HepG2 (cell line): Measurements from ENCODE around the gene MSL2. TPM values are rescaled to one million over a fixed set of nuclear protein-coding genes. Genes with fewer than 3 reads are reported as not detected.

Experiments used
- ATAC-seq: fragments of 200-7000 bp; cut with Tn5 transposase; 3 replicates; pipeline ENCODE4 v1.9.1; 2020; ENCODE audit warnings: mild to moderate bottlenecking, moderate library complexity
- BruUV-seq: library from RNA; stranded (reverse); fragments of 400-500 nt; replicated peaks from 2 replicates; lab custom pipeline; 2021; lab: Mats Ljungman, UMichigan
- CTCF ChIA-PET: fragments of 300-600 bp; formaldehyde crosslinking; extraction: SDS; loops from one replicate; lab custom pipeline; 2021; ENCODE audit warnings: low total read pairs, inconsistent platforms, low intra/inter-chr PET ratio; lab: Yijun Ruan, JAX
- POLR2A ChIA-PET: fragments of 350-600 bp; sonication (Branson Sonifier 250); formaldehyde crosslinking; loops from one replicate; lab custom pipeline; 2020; ENCODE audit warnings: antibody characterized with exemption, inconsistent platforms; lab: Yijun Ruan, JAX
- DNase-seq: peaks from one replicate; pipeline ENCODE4 v3.0.0-alpha.2; 2015; ENCODE audit warnings: low spot score
- FAIRE-seq: peaks from 3 replicates; lab custom pipeline; 2011; peaks lifted over from hg19 to GRCh38; lab: Jason Lieb, UNC
- H2AFZ ChIP-seq: one replicate; pipeline ENCODE4 v1.6.1; 2011; ENCODE audit warnings: low read length, inconsistent platforms
- H3K27ac ChIP-seq: fragments of 300-600 bp; 3 replicates; pipeline ENCODE4 v1.8.0; 2011; ENCODE audit warnings: mixed run types, mild to moderate bottlenecking, mixed read lengths, low read length, inconsistent platforms; ENCODE audit not compliant: insufficient read depth; ENCODE audit errors: extremely low read length
- H3K27me3 ChIP-seq, 2 experiments: fragments of 200-600 bp in 1 of 2; 2 replicates in 1 of 2; 3 replicates in 1 of 2; pipeline versions ENCODE4 v1.6.0 to v1.8.0; 2011; ENCODE audit warnings: low read length in 2 of 2, mild to moderate bottlenecking in 2 of 2, moderate library complexity in 2 of 2, inconsistent platforms in 1 of 2; ENCODE audit not compliant: insufficient read depth in 2 of 2, control insufficient read depth in 1 of 2
- H3K36me3 ChIP-seq, 2 experiments: fragments of 200-600 bp in 1 of 2; replicated peaks in 1 of 2; 2 replicates in 1 of 2; 3 replicates in 1 of 2; pipeline versions ENCODE4 v1.5.1 to v1.8.0; 2011; ENCODE audit warnings: low read length in 2 of 2, inconsistent platforms in 1 of 2; ENCODE audit not compliant: insufficient read depth in 2 of 2, control insufficient read depth in 1 of 2
- H3K4me1 ChIP-seq: 2 replicates; pipeline ENCODE4 v1.5.1; 2012; ENCODE audit warnings: low read length, inconsistent platforms; ENCODE audit not compliant: insufficient read depth
- H3K4me2 ChIP-seq: 2 replicates; pipeline ENCODE4 v1.6.0; 2011; ENCODE audit warnings: low read depth, low read length, inconsistent platforms
- H3K4me3 ChIP-seq, 3 experiments: fragments of 200-600 bp in 1 of 3; sonication (generic), shearing (Covaris generic) in 1 of 3; replicated peaks in 1 of 3; 2 replicates each; pipeline ENCODE4 v1.5.1; 2011 to 2016; ENCODE audit warnings: low read length in 3 of 3, inconsistent platforms in 2 of 3, low read depth in 2 of 3, mild to moderate bottlenecking in 2 of 3, control low read depth in 1 of 3, mixed read lengths in 1 of 3; ENCODE audit not compliant: insufficient read depth in 1 of 3
- H3K79me2 ChIP-seq: one replicate; pipeline ENCODE4 v1.6.1; 2011; ENCODE audit warnings: low read length, inconsistent platforms; ENCODE audit not compliant: insufficient read depth
- H3K9ac ChIP-seq: 2 replicates; pipeline ENCODE4 v1.6.0; 2011; ENCODE audit warnings: mild to moderate bottlenecking, low read depth, low read length, inconsistent platforms; ENCODE audit not compliant: insufficient read depth
- H3K9me3 ChIP-seq: 2 replicates; pipeline ENCODE4 v1.5.1; 2012; ENCODE audit warnings: mild to moderate bottlenecking, low read length
- H4K20me1 ChIP-seq: 2 replicates; pipeline ENCODE4 v1.6.0; 2011; ENCODE audit warnings: inconsistent platforms, mild to moderate bottlenecking, low read length, moderate library complexity; ENCODE audit not compliant: insufficient read depth
- FOXA1 ChIP-seq, 2 experiments: fragments of 450-650 bp in 1 of 2; sonication (generic) in 1 of 2; formaldehyde crosslinking in 1 of 2; IDR thresholded peaks; 2 replicates each; pipeline versions ENCODE4 v1.4.0 to v1.6.1; 2016 to 2020; ENCODE audit warnings: missing genetic modification reagents in 1 of 2
- MIER3 ChIP-seq: IDR thresholded peaks from 2 replicates; pipeline ENCODE4 v1.6.1; 2016; ENCODE audit warnings: missing compliant biosample characterization, borderline replicate concordance
- PITX1 ChIP-seq: sonication (generic); formaldehyde crosslinking; IDR thresholded peaks from 2 replicates; pipeline ENCODE4 v1.5.1; 2020; ENCODE audit warnings: mild to moderate bottlenecking, missing genetic modification reagents
- REXO4 ChIP-seq: sonication (generic); formaldehyde crosslinking; IDR thresholded peaks from 2 replicates; pipeline ENCODE4 v1.8.0; 2022; ENCODE audit warnings: missing genetic modification reagents, mild to moderate bottlenecking, borderline replicate concordance
- TRAFD1 ChIP-seq: sonication (generic); formaldehyde crosslinking; IDR thresholded peaks from 2 replicates; pipeline ENCODE4 v1.5.1; 2020; ENCODE audit warnings: missing genetic modification reagents, mild to moderate bottlenecking, borderline replicate concordance
- ZNF333 ChIP-seq: sonication (generic); formaldehyde crosslinking; IDR thresholded peaks from 2 replicates; pipeline ENCODE4 v1.4.0; 2020; ENCODE audit warnings: mild to moderate bottlenecking, missing genetic modification reagents, borderline replicate concordance
- WGBS: methylation state at CpG from one replicate; pipeline ENCODE4 v1.1.6; 2017; ENCODE audit warnings: low lambda C conversion rate; 5-methylcytosine and 5-hydroxymethylcytosine counted together
- in situ Hi-C: cut with HindIII; loops from 2 replicates; pipeline ENCODE4 v1.10.0; 2017; ENCODE audit warnings: low pct_unique_long_range_greater_than_20kb; ENCODE audit not compliant: extremely low pct_ligation_motif_present
- intact Hi-C: fragments of 100-400 bp; cut with micrococcal nuclease; formaldehyde crosslinking; loops from one replicate; pipeline ENCODE4 v1.10.0; 2022; ENCODE audit not compliant: unreplicated experiment
- polyA plus RNA-seq, 8 experiments: library from polyadenylated mRNA; depleted of rRNA in 3 of 8; stranded (reverse) in 7 of 8; unstranded in 1 of 8; fragments of >200 nt; fragmentation: Illumina TruSeq in 4 of 8; extraction: Trizol in 4 of 8; gene quantifications; 2 replicates each; pipeline versions ENCODE4 v1.2.1 to v1.2.3, GENCODE V29; 2011 to 2016; ENCODE audit warnings: low read depth in 4 of 8, missing spikeins in 1 of 8, mixed read lengths in 1 of 8; ENCODE audit not compliant: insufficient read depth in 1 of 8
- total RNA-seq, 5 experiments: library from RNA; depleted of rRNA; stranded (reverse); fragments of >200 nt; fragmentation: Illumina TruSeq; extraction: Trizol; gene quantifications; 2 replicates each; pipeline ENCODE4 v1.2.3, GENCODE V29; 2016; ENCODE audit warnings: low read depth in 1 of 5

Gene MSL2
- total and polyA plus RNA-seq, 2 of the 13 experiments (the other 11 are each of a cell fraction or from before 2014, with no cell fraction given), result 6.9 to 11.7 TPM

- Histone ChIP-seq H2AFZ (no peak overlapping the region), H3K9me3 (no peaks in the 10 kb centered on the region), H3K27me3 (no peaks in the 10 kb centered on the region), H3K36me3 (peaks cover 0 to 2% of the 10 kb centered on the region in 2 experiments; a peak in 1 of 5 replicates), H3K4me1 (peaks cover 94% of the 10 kb centered on the region), H3K9ac (no peak overlapping the region), H3K4me2 (no peak overlapping the region; the same call in 1 of the 2 replicates), H3K79me2 (peaks cover 99% of the 10 kb centered on the region), H4K20me1 (peaks cover 96% of the 10 kb centered on the region), H3K4me3 (no peak overlapping the region), H3K27ac (no peak overlapping the region)
- no peak for FAIRE-seq
- CTCF ChIA-PET, result no interaction called here
- intact Hi-C loops, result no loop called here
- WGBS, result 69% methylated on average over 4 of the region's 4 CpGs
- BruUV-seq, result no TSS peak
- no peak for ATAC-seq
- TF ChIP-seq FOXA1 (IDR thresholded peaks at IDR 0.05), result no peak
- 0 out of 2 replicates have a peak, but pooled peaks have one; percentile 5 for TF ChIP-seq FOXA1 (CRISPR knock-in tag; IDR thresholded peaks at IDR 0.05)
- TF ChIP-seq PITX1 (CRISPR knock-in tag), result no peak
- TF ChIP-seq, all 625 proteins: peak for 1
- no peak for DNase-seq
- POLR2A ChIA-PET, result interaction anchor here (1.6 to 4.2 kb wide), 2 partner anchors 8 to 63 kb away, joined by 4 to 30 read pairs; partner anchors contain the start of gene MSL2
- in situ Hi-C loops, result no loop called here
These were observed 8.3 kb downstream of the MSL2 start for GRCh38 chr3:136187868-136188267.

- CTCF ChIA-PET, result no interaction called here
- H4K20me1 ChIP-seq, result peaks cover 96% of the 10 kb centered on the region
These were observed 9.3 kb downstream of the MSL2 start for GRCh38 chr3:136186846-136187245.

More at GRCh38 chr3:136186846-136187245, 9.3 kb downstream of the MSL2 start:
- Histone ChIP-seq H3K9ac (no peak overlapping the region), H3K36me3 (peaks cover 0 to 2% of the 10 kb centered on the region in 2 experiments; a peak in 1 of 5 replicates), H3K9me3 (no peaks in the 10 kb centered on the region), H3K79me2 (peaks cover 99% of the 10 kb centered on the region), H3K27ac (no peak overlapping the region), H3K4me3 (no peak overlapping the region), H3K4me2 (no peak overlapping the region; the same call in 1 of the 2 replicates), H3K27me3 (no peaks in the 10 kb centered on the region), H3K4me1 (peaks cover 99% of the 10 kb centered on the region), H2AFZ (no peak overlapping the region)
- intact Hi-C loops (no loop called here), in situ Hi-C loops (no loop called here)
- POLR2A ChIA-PET, result interaction anchor here (1.0 to 4.2 kb wide), 3 partner anchors 9 to 827 kb away, joined by 3 to 30 read pairs (median 4); partner anchors contain the start of gene MSL2
- ATAC-seq (no peak), FAIRE-seq (no peak), DNase-seq (no peak)
- WGBS, result 82% methylated on average over 4 of the region's 4 CpGs
- BruUV-seq, result no TSS peak
- TF ChIP-seq MIER3 (CRISPR knock-in tag) (no peak), TRAFD1 (CRISPR knock-in tag) (no peak), ZNF333 (CRISPR knock-in tag) (no peak), REXO4 (CRISPR knock-in tag) (no peak)
